Measurements from ENCODE around the gene PAX8.
A peak's percentile ranks its signal among the peaks of the same experiment; 100 is the strongest.

PAX8 gene

DNA sequence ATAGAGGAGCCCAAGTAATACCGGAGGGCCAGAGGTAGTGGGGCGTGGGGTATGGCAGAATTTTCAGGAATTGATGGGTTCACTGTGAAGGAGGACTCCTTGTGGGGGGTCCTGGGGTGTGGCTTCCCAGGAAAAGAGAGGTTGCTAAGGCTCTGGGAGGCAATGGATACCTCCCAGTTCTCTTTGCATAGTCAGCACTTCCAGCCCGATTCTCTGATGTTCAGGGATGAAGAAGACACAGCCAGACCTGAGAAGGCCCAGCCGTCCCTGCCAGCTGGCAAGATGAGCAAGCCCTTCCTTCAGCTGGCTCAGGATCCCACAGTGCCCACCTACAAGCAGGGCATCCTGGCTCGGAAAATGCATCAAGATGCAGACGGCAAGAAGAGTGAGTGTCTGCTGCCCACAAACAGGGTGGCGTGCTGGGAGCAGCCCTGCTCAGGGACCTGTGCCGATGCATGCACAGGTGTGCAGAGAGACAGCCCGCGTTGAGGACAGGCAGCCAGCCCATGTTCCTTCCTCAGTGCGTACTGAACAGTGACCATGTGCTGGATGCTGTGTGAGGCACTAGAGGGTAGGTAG lies 82.7 kb downstream of the PAX8 start:
- Mint-ChIP-seq H3K9me3 (no peaks in the 10 kb centered on the region), H3K4me3 (no peak overlapping the region), H3K27me3 (no peaks in the 10 kb centered on the region), H3K4me1 (peaks cover 15% of the 10 kb centered on the region), H3K27ac (peak overlapping the region; percentile 66), H3K36me3 (ENCODE audit: low read depth) (peaks cover 71% of the 10 kb centered on the region)
- ATAC-seq (no peak), DNase-seq (no peak)

DNA sequence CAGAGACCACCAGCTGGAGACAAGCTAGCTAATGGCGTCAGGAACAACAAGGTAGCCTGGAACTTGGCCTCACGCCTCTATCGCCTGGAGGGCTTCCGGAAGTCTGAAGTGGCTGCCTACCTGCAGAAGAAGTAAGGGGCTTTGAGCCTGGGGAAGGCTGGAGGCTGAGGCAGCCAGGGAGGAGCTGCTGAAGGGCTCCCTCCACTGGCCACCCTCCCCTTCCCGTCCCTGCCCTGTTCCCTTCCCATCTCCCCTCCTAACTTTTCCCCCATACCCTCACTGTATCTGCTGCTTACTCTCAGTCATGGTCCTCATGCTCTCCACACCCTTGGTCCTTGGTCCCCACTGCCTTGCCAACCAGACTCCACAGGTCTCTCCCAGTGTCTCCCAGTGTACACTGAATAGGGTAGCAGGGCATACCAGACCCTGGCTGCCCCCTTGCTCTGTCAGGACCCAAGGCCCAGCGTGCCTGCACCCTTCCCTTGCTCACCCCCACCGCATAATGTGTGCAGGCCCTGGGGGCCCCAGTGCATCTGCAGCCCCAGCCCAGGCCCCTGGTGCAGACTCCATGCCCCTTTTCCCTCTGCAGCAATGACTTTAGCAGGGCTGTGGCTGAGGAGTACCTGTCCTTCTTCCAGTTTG lies 86.1 kb downstream of the PAX8 start:
- Mint-ChIP-seq H3K27ac (no peak overlapping the region), H3K4me3 (no peak overlapping the region), H3K27me3 (no peaks in the 10 kb centered on the region), H3K36me3 (ENCODE audit: low read depth) (peaks cover 71% of the 10 kb centered on the region), H3K4me1 (peaks cover 39% of the 10 kb centered on the region), H3K9me3 (no peaks in the 10 kb centered on the region)
- ATAC-seq (no peak), DNase-seq (no peak)

GRCh38 chr2:113190871-113191270 lies 87.8 kb downstream of the PAX8 start:
- no peaks in the 10 kb centered on the region for H3K9me3 Mint-ChIP-seq
- H3K4me3 Mint-ChIP-seq, result no peak overlapping the region
- H3K4me1 Mint-ChIP-seq, result peaks cover 43% of the 10 kb centered on the region

GRCh38 chr2:113187771-113188170 lies 91.0 kb downstream of the PAX8 start:
- peak overlapping the region; percentile 39 for H3K27ac Mint-ChIP-seq
- H3K27me3 Mint-ChIP-seq, result no peaks in the 10 kb centered on the region
- no peak for ATAC-seq
- no peak for DNase-seq
- H3K9me3 Mint-ChIP-seq, result no peaks in the 10 kb centered on the region
- H3K36me3 Mint-ChIP-seq (ENCODE audit: low read depth), result peaks cover 53% of the 10 kb centered on the region
- H3K4me1 Mint-ChIP-seq, result peaks cover 58% of the 10 kb centered on the region
- no peak overlapping the region for H3K4me3 Mint-ChIP-seq

More at GRCh38 chr2:113190871-113191270, 87.8 kb downstream of the PAX8 start:
- Mint-ChIP-seq H3K36me3 (ENCODE audit: low read depth) (peaks cover 67% of the 10 kb centered on the region), H3K27ac (peak overlapping the region; percentile 8), H3K27me3 (no peaks in the 10 kb centered on the region)
- DNase-seq (no peak), ATAC-seq (no peak)

DNA sequence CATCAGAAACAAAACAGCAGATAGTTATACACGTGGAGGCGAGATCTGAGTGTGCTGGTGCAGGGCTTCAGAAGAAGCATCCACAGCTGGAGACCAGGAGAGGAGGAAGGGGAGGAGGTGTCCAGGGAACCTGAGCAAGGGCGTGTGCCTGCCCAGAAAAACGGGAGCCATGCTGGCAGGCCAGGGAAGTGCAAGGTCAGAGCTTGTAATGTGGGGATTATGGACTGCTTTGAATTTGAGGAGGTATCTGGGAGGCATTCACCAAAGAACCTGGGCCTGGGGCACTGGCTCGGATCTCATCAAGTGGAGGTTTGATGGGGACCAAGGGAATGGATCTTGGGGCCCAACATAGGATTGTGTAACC lies 92.3 kb downstream of the PAX8 start:
- peaks cover 70% of the 10 kb centered on the region for H3K4me1 Mint-ChIP-seq
- H3K36me3 Mint-ChIP-seq (ENCODE audit: low read depth), result peaks cover 59% of the 10 kb centered on the region
- DNase-seq (no peak), ATAC-seq (no peak)
- no peak overlapping the region for H3K4me3 Mint-ChIP-seq
- no peaks in the 10 kb centered on the region for H3K27me3 Mint-ChIP-seq
- no peaks in the 10 kb centered on the region for H3K9me3 Mint-ChIP-seq
- peak overlapping the region; percentile 36 for H3K27ac Mint-ChIP-seq

DNA sequence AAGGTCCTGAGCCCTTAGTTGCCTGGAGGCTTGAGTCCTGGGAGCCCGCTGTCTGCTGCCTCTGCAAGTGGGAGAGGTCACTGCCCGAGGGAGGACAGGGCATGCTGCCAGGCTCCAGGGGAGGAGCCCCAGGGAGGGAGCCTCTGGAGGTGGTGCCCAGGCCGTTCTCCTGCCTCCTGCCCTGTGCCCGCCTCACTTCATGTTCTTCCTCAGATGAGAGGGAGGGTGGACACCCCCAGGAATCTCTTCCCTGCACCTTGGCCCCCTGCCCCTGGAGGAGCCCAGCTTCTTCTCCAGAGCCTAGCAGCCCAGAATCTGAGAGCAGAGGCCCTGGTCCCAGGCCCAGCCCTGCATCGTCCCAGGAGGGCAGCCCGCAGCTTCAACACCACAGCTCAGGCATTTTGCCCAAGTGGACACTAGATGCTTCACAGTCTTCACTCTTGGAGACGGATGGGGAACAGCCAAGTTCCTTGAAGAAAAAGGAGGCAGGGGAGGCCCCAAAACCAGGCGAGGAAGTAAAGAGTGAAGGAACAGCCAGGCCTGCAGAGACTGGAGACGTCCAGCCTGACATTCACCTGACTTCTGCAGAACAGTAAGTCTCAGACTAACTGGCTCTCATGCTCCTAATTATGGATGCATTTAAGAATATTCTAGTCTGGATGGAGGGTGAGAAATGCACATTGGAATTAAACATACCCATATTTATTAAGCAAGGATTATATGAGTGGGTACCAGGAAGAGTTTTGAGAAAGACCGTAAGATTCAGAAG lies 92.9 kb downstream of the PAX8 start:
- Mint-ChIP-seq H3K4me3 (no peak overlapping the region), H3K4me1 (peaks cover 75% of the 10 kb centered on the region), H3K9me3 (no peaks in the 10 kb centered on the region), H3K36me3 (ENCODE audit: low read depth) (peaks cover 60% of the 10 kb centered on the region), H3K27ac (peak overlapping the region; percentile 36), H3K27me3 (no peaks in the 10 kb centered on the region)
- ATAC-seq, result no peak
- no peak for DNase-seq

DNA sequence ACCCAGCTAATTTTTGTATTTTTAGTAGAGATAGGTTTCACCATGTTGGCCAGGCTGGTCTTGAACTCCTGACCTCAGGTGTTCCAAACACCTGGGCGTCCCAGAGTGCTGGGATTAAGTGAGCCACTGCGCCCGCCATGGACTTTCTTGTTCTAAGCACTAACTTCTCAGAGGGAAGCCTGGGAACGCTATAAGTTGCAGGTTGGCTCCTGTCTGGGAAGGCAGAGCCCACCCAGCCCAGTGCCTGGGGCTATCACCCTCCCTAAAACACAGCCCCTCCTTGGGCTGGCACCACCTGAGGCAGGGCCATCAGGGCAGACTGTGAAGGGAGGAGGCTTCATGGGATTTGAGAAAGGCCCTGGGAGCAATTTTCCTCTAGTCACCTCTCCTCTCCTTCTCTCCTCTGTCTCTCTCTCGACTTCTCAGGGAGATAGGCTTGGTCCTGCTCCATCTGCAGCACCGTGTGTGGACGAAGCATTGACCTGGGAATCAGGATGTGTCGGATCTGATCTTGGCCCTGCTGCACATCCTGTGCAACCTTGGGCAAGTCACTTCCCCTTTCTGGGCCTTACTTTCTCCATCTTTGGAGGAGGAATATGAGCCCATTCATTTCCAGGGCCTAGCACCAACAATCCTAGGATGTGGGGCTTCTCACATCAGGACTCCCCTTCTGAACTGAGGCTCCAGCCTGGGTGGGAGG lies 94.0 kb downstream of the PAX8 start:
- peak overlapping the region; percentile 68 for H3K27ac Mint-ChIP-seq

DNA sequence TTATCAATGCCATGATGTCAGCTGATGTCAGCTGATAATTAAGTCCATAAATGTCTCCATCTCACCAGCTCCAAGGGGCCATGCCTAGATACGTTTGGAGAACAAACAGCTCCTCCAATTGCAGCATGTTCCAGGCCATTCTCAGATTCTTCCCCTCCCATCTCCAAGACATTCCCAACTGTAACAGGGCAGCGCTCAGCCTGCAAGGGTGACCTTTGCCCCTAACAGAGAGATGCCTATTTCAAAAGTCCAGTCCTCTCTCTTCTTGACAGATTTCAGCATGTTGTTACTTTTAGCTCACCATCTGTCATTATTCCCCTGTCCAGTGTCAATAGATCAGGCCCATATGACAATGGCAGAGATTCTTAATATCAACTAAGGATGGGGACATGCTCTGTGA lies 95.0 kb downstream of the PAX8 start:
- no peak for DNase-seq
- peaks cover 80% of the 10 kb centered on the region for H3K4me1 Mint-ChIP-seq
- H3K4me3 Mint-ChIP-seq, result no peak overlapping the region
- H3K27ac Mint-ChIP-seq, result peak overlapping the region; percentile 29
- no peaks in the 10 kb centered on the region for H3K27me3 Mint-ChIP-seq
- H3K9me3 Mint-ChIP-seq, result no peaks in the 10 kb centered on the region
- H3K36me3 Mint-ChIP-seq (ENCODE audit: low read depth), result peaks cover 57% of the 10 kb centered on the region
- ATAC-seq, result no peak

More for the DNA sequence above, 94.0 kb downstream of the PAX8 start:
- Mint-ChIP-seq H3K9me3 (no peaks in the 10 kb centered on the region), H3K27me3 (no peaks in the 10 kb centered on the region), H3K4me3 (no peak overlapping the region), H3K36me3 (ENCODE audit: low read depth) (peaks cover 60% of the 10 kb centered on the region), H3K4me1 (peaks cover 78% of the 10 kb centered on the region)
- ATAC-seq (no peak), DNase-seq (no peak)

- peaks cover 60% of the 10 kb centered on the region for H3K36me3 Mint-ChIP-seq (ENCODE audit: low read depth)
- no peak for DNase-seq
- no peaks in the 10 kb centered on the region for H3K27me3 Mint-ChIP-seq
- ATAC-seq, result no peak
- no peak overlapping the region for H3K4me3 Mint-ChIP-seq
- H3K4me1 Mint-ChIP-seq, result peaks cover 83% of the 10 kb centered on the region
- no peaks in the 10 kb centered on the region for H3K9me3 Mint-ChIP-seq
- H3K27ac Mint-ChIP-seq, result peak overlapping the region; percentile 29
These were observed 95.5 kb downstream of the PAX8 start for GRCh38 chr2:113183264-113183663.

GRCh38 chr2:113182471-113183260 lies 96.1 kb downstream of the PAX8 start:
- Mint-ChIP-seq H3K27me3 (no peaks in the 10 kb centered on the region), H3K9me3 (no peaks in the 10 kb centered on the region), H3K4me1 (peaks cover 83% of the 10 kb centered on the region), H3K27ac (peak overlapping the region; percentile 42), H3K36me3 (ENCODE audit: low read depth) (peaks cover 59% of the 10 kb centered on the region), H3K4me3 (no peak overlapping the region)
- no peak for DNase-seq
- ATAC-seq, result no peak

DNA sequence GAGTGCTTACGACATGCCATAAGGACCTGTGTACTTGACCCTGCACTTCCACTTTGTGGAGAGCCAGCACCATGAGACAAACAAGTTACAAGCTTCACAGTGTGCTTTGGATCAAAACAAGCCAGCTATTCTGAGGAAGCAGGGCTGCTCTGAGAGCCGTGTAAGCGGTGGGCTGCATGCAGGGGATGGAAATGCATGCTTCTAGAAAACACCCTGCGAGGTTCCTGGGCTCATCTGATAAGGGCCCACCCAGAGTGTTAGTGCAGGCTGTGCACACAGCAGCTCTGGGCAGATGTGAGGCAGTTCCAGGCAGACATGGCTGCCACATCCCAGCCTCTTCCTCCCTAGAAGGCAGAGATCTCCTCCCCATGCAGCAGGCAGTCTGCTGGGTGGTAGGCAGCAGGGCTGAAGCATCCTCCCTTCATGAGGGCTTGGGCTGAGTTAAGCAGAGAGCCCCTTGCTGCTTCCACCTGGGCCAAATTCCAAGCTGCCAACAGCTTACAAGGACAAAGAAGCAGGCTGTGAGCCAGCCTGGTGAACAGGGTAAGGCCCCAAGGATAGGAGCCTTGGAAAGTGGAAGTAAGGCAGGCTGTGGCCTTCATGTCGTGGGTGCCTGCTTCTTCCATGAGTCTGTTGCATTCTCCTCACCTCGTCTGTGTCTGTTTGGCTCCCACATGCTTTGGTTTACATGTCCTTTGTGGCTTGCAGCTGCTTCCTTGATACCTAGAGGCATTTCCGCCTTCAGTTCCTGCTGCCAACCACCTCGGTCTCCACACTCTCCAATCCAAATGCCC lies 97.3 kb downstream of the PAX8 start:
- Mint-ChIP-seq H3K4me1 (peaks cover 91% of the 10 kb centered on the region), H3K9me3 (no peaks in the 10 kb centered on the region), H3K4me3 (peak overlapping the region; percentile 68), H3K27me3 (no peaks in the 10 kb centered on the region), H3K36me3 (ENCODE audit: low read depth) (peaks cover 63% of the 10 kb centered on the region), H3K27ac (peak overlapping the region; percentile 91)
- ATAC-seq, result no peak
- no peak for DNase-seq

DNA sequence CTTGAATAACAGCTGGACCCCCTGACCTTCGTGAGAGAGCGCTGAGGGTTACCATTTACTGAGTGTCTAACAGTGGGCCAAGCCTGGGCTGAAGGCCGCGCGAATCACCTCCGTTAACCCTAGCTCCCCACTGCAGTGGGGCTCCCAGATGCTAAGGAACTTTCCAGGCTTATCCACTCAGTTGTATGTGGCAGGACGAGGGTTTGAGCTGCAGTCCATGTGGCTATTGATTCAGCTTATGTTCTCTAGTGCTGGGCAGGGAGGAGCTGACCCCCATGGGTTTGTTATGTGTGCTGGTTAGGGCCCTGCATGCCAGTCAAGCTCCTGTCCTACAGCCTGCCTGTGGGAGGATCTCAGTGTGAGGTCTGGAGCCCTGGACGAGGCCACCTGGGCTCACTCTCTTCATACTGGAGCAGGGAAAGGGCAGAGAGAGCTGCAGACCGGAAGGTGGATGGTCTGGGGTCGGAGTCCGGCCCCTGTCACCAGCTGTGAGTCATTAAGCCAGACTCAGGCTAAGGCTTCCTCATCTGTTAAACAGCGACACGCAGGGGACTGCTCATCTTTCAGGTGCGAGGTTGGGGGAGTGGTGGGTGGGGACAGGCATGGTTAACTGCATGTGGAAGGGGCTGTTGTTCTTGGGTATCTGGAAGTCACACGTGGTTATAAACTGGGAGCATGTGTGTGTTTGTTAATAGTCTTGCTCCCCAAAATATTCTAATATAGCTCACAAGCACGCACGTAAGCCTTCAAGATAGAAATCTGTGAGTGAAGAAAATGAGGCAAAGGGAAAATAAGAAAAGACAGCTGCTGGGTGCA lies 98.4 kb downstream of the PAX8 start:
- Mint-ChIP-seq H3K27ac (peak overlapping the region; percentile 91), H3K4me1 (peaks cover 88% of the 10 kb centered on the region), H3K27me3 (no peaks in the 10 kb centered on the region), H3K9me3 (no peaks in the 10 kb centered on the region), H3K4me3 (peak overlapping the region; percentile 68), H3K36me3 (ENCODE audit: low read depth) (peaks cover 61% of the 10 kb centered on the region)
- ATAC-seq (peak; percentile 37), DNase-seq (peak; percentile 36)

Data from activated naive CD8-positive, alpha-beta T cell treated with anti-CD3 and anti-CD28 coated beads, Interleukin-2, amount 50 U/mL, for 24 hours (primary cell).